Activated CD4-positive, alpha-beta T cell treated with anti-CD3 and anti-CD28 coated beads, Interleukin-2, amount 10 ng/mL, durations not matched to agents 24 days and 14 days (primary cell): ENCODE measurements around the gene CHD6. TPM values are rescaled to one million over a fixed set of nuclear protein-coding genes. Genes with fewer than 3 reads are reported as not detected.

ENCODE experiments used
- DNase-seq: peaks from one replicate; pipeline ENCODE4 v3.0.0; 2022
- H3K27ac Mint-ChIP-seq: one replicate; pipeline ENCODE4 v1.8.0; 2022; ENCODE audit warnings: mild to moderate bottlenecking, mixed read lengths
- H3K27me3 Mint-ChIP-seq: one replicate; pipeline ENCODE4 v1.8.0; 2022; ENCODE audit warnings: mixed read lengths
- H3K36me3 Mint-ChIP-seq: one replicate; pipeline ENCODE4 v1.8.0; 2022; ENCODE audit warnings: low read depth, mild to moderate bottlenecking, mixed read lengths
- H3K4me1 Mint-ChIP-seq: one replicate; pipeline ENCODE4 v1.8.0; 2021; ENCODE audit warnings: mixed read lengths
- H3K4me3 Mint-ChIP-seq: one replicate; pipeline ENCODE4 v1.8.0; 2022; ENCODE audit warnings: mild to moderate bottlenecking, moderate library complexity, mixed read lengths
- H3K9me3 Mint-ChIP-seq: one replicate; pipeline ENCODE4 v1.8.0; 2021; ENCODE audit warnings: mixed read lengths
- intact Hi-C: fragments of 100-400 bp; cut with micrococcal nuclease; formaldehyde crosslinking; loops from one replicate; pipeline ENCODE4 v1.15.1; 2023
- total RNA-seq: library from RNA; stranded (reverse); gene quantifications from 2 replicates; pipeline ENCODE4 v1.2.3, GENCODE V29; 2022

Gene CHD6
- total RNA-seq, 1 donor from 2014 or later: 31.8 TPM

DNA sequence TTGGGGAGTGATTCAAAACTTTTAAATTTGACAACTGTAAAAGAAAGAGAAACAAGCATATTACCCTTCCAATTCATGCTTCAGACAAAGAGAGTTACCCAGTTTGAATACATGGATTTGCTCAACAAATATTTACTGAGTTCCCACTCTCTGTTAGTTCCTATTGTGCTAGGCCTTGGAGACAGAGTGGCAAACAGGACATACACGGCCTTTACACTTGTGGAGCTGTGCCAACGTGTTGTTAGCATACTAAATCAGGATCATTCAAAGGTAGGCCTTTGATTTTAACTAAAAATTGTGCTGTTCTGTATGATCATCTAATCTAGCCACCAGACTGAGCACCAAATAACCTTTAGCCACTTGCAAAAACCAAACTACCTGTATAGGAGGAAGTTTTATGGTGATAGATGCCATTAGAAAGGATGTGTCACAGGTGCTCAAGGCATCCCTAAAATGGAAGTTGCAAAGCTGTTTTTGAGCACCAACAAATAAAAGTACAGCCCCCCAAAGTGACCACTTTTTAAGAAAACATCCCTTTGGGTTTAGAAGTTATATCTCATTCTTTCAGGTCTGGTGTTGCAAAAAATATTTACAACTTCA lies 84.5 kb downstream of the CHD6 start:
- no peaks in the 10 kb centered on the region for H3K4me1 Mint-ChIP-seq
- H3K27ac Mint-ChIP-seq: no peak overlapping the region
- intact Hi-C loops: no loop called here
- no peaks in the 10 kb centered on the region for H3K27me3 Mint-ChIP-seq
- H3K36me3 Mint-ChIP-seq: peaks cover 20% of the 10 kb centered on the region
- no peaks in the 10 kb centered on the region for H3K9me3 Mint-ChIP-seq
- no peak for DNase-seq
- H3K4me3 Mint-ChIP-seq: no peak overlapping the region

DNA sequence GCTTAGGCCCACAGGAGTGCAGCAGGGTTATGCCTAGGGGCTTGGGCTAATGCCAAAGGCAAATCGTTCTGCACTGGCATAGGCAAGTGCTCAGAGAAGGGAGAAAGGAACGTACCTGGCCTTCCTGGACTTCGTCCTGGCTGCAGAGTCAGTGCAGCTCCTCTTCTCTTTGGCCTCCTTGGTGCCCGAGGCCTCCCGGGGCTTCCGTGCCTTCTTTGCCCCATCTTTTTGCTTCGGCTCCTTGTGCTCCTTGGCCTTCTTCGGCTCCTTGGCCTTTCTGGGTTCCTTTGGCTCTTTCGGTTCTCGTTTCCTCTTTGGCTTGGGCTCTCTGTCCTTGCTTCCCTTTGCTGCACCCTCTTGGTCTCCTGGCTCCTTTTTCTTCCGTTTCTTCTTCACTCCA lies 85.2 kb downstream of the CHD6 start:
- H3K27me3 Mint-ChIP-seq: no peaks in the 10 kb centered on the region
- H3K4me1 Mint-ChIP-seq: no peaks in the 10 kb centered on the region
- H3K36me3 Mint-ChIP-seq: peaks cover 20% of the 10 kb centered on the region
- H3K27ac Mint-ChIP-seq: no peak overlapping the region
- no peak for DNase-seq
- no peak overlapping the region for H3K4me3 Mint-ChIP-seq
- no peaks in the 10 kb centered on the region for H3K9me3 Mint-ChIP-seq
- intact Hi-C loops: no loop called here

DNA sequence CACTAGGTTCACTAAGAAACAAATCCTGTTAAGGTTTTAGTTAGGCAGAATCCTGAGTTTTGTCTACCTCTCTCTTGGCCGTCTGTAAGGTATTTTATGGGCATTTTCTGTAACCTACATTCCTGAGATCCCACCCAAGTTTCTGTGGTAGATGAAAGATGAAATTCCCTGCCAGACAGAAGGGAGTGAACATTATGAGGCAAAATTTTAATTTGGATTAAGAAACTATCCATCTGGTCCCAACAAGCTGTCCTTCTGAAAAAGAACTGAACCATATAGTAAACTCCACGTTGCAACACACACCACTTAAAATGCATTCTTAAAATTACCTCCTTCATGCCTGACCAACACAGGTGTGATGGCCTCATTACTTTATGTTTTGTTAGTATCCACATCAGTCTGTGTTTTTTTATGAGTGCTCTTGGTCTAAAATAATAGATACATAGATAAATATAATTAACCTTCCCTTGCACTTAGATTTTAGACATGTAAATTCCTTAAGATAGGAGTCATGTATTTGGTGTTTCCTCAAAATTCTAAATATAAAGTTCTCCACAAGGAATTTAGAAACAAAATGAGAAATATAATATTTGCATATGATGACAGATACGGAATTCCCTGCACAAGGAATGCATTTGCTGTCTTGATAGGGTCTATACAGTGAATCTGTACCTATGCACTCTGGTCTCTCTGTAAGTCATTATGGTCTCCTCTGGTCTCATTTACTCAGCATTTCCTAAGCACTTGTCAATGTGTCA lies 86.5 kb downstream of the CHD6 start:
- H3K4me1 Mint-ChIP-seq: peaks cover 2% of the 10 kb centered on the region
- no peaks in the 10 kb centered on the region for H3K9me3 Mint-ChIP-seq
- no peak overlapping the region for H3K4me3 Mint-ChIP-seq
- intact Hi-C loops: no loop called here
- no peaks in the 10 kb centered on the region for H3K27me3 Mint-ChIP-seq
- no peak for DNase-seq
- peaks cover 13% of the 10 kb centered on the region for H3K36me3 Mint-ChIP-seq
- no peak overlapping the region for H3K27ac Mint-ChIP-seq

DNA sequence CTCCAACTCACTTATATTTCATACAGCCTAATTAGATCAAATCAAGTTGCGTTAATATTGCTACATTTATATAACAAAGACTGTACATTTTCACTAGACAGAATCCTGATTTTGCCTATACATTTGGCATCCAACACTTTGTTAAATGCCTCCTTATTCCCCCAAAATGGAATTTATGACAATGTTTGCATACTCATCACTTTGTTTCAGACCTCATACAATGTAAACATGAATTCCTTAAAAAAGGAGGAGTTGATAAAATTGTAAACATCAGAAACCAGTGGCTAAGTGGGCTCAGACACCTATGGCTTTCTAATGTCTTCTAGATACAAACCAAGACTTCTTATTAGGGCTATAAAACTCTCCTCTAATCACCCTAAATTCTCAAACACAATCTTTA lies 87.3 kb downstream of the CHD6 start:
- Mint-ChIP-seq H3K36me3 (peaks cover 13% of the 10 kb centered on the region), H3K9me3 (no peaks in the 10 kb centered on the region), H3K4me1 (peaks cover 2% of the 10 kb centered on the region), H3K27me3 (no peaks in the 10 kb centered on the region), H3K27ac (no peak overlapping the region), H3K4me3 (no peak overlapping the region)
- DNase-seq: no peak
- intact Hi-C loops: no loop called here

DNA sequence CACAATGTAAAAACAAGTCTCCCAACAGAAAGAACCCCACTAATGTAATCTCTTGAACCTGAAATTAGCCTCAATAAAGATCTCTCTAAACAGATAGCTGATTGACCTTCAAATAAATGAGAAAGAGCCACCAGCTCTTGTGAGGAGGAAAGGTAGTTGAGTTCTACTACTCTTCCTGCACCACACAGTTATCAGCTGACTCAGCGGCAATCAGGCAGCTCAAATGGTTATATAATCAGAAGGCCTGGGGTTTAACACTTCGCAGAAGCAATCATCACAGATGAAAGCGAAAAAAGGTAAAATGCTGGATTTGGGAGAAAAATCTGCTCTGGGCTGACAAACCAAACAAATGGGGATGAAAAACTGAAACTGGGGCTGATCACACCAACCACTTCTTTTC lies 91.8 kb downstream of the CHD6 start:
- no peak overlapping the region for H3K27ac Mint-ChIP-seq
- intact Hi-C loops: no loop called here
- no peaks in the 10 kb centered on the region for H3K27me3 Mint-ChIP-seq
- DNase-seq: no peak
- no peak overlapping the region for H3K4me3 Mint-ChIP-seq
- H3K9me3 Mint-ChIP-seq: no peaks in the 10 kb centered on the region
- peaks cover 4% of the 10 kb centered on the region for H3K4me1 Mint-ChIP-seq
- peaks cover 8% of the 10 kb centered on the region for H3K36me3 Mint-ChIP-seq

DNA sequence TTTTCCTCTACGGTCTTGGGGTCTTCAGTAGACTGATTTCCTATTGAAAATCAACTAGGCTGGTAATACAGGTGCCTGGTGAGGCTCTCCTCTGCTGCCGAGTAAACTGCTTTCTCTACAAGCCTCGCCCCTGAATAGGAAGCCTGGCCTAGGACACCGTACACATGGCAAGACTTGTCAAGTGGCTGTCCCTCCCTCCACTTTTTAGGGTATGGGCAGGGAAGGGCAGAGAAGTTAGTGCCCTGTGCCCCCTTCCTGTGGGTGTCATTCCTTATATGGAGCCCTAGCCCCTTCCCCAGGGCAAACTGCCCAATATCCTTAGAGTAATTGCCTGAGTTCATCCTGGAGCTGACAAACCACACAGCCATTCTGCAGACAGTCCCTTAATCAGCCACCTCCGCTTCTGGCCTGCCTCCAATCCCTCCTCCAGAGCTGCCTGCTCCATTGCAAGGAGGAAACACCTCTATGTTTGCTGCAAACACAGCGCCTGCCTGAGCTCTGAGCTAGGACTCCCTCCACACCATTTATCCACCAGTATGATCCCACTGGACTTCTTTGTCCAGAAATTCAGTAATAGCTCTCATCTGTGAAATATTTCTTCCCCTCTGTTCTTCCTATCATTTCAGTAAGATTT lies 93.1 kb downstream of the CHD6 start:
- Mint-ChIP-seq H3K27ac (no peak overlapping the region), H3K36me3 (peaks cover 7% of the 10 kb centered on the region), H3K9me3 (no peaks in the 10 kb centered on the region), H3K4me1 (peaks cover 4% of the 10 kb centered on the region), H3K27me3 (no peaks in the 10 kb centered on the region), H3K4me3 (no peak overlapping the region)
- no peak for DNase-seq
- intact Hi-C loops: no loop called here

DNA sequence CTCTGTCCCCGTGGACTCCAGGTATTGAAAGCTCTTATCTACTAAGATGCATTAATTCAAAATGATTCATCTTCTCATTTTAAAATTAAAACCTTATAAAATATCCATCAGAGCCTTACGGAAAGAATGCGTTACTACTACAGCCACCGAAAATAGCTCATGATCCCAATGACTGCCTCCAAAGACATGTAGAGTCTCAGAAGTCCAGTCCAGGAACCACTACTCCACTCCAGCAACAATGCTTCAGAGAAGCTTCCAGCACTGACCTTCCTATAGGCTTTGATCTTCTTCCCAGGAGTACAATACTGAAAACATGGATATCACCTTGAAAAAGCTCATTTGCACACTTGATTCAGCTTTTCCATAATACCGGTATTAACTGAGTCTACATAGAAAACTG lies 94.3 kb downstream of the CHD6 start:
- H3K27ac Mint-ChIP-seq: no peak overlapping the region
- H3K9me3 Mint-ChIP-seq: no peaks in the 10 kb centered on the region
- DNase-seq: no peak
- peaks cover 10% of the 10 kb centered on the region for H3K36me3 Mint-ChIP-seq
- H3K4me1 Mint-ChIP-seq: peaks cover 4% of the 10 kb centered on the region
- no peaks in the 10 kb centered on the region for H3K27me3 Mint-ChIP-seq
- intact Hi-C loops: no loop called here
- H3K4me3 Mint-ChIP-seq: no peak overlapping the region

DNA sequence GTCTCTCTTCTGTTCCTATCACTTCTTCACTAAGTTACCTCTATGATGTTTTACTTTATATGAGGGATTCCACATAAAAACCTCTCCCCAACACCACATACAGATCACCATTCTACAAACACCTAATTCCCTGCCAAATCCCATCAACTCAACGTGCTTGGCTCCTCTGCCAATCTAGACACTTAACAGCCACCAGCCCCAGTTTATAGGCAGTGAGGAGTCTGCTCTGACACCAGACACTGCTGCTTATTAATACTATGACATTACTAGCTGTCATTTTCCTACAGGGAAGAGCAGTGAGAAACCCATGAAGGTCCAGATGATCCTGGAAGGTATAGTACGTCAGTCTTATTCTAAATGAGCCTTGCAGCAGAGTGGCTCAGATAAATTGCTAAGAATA lies 104.3 kb downstream of the CHD6 start:
- Mint-ChIP-seq H3K27me3 (no peaks in the 10 kb centered on the region), H3K4me3 (no peak overlapping the region), H3K9me3 (no peaks in the 10 kb centered on the region), H3K36me3 (peaks cover 33% of the 10 kb centered on the region), H3K4me1 (peaks cover 7% of the 10 kb centered on the region), H3K27ac (no peak overlapping the region)
- intact Hi-C loops: loop anchor here (10.0 kb wide), 1 partner anchor 101 kb away; the partner anchor contains the start of gene CHD6
- DNase-seq: no peak

DNA sequence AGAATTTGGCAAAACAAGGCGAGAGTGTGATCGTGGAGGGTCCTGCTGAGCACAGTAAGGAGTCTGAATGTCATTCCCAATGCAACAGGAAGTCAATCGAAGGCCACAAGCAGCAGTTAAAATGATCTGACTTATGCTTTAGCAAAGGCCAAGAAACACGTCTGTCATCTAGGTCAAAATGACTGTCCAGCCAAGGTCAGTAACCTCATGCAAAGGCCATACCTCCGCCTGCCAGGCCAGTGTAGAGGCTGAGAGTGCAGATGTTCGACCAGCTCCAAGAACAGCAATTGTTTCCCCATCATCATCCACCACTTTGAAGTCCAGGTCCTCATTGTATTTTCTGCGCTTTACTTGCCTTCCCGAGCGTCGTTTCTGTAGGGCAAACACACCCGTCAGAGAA lies 105.6 kb downstream of the CHD6 start:
- Mint-ChIP-seq H3K36me3 (peaks cover 34% of the 10 kb centered on the region), H3K27me3 (no peaks in the 10 kb centered on the region), H3K4me1 (peaks cover 14% of the 10 kb centered on the region), H3K9me3 (no peaks in the 10 kb centered on the region), H3K27ac (no peak overlapping the region), H3K4me3 (no peak overlapping the region)
- intact Hi-C loops: loop anchor here (10.0 kb wide), 1 partner anchor 102 kb away; the partner anchor contains the start of gene CHD6
- no peak for DNase-seq

DNA sequence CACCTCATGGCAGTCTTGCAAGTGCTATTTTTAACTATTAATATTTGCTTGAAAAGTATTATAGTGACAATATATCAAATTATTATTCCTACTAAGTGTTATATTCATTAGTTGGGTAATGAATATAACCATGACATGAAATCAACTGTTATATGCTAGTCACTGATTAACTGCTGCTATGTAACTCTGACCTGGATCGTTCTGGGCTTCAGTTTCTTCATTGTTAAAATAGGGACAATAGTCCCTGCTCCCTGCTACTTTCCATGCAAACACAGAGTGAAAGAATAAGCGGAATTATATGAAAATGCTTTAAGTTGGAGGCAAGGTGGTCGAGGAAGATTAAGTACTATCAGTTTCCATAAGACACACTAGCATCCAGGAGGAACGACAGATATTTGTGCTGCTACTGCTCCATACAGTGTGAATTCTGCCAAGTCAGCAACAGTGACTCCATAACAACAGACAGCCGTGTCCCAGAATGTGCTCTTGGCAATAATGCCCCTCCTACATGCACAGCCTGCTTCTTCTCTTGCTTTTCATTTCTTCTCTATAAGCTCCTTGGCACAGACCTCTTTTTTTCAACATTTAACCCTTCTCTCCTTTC lies 107.2 kb downstream of the CHD6 start:
- no peak for DNase-seq
- Mint-ChIP-seq H3K27ac (no peak overlapping the region), H3K27me3 (no peaks in the 10 kb centered on the region), H3K9me3 (peaks cover 7% of the 10 kb centered on the region), H3K36me3 (peaks cover 36% of the 10 kb centered on the region), H3K4me3 (no peak overlapping the region), H3K4me1 (peaks cover 16% of the 10 kb centered on the region)
- intact Hi-C loops: loop anchor here (10.0 kb wide), 1 partner anchor 104 kb away; the partner anchor contains the start of gene CHD6

DNA sequence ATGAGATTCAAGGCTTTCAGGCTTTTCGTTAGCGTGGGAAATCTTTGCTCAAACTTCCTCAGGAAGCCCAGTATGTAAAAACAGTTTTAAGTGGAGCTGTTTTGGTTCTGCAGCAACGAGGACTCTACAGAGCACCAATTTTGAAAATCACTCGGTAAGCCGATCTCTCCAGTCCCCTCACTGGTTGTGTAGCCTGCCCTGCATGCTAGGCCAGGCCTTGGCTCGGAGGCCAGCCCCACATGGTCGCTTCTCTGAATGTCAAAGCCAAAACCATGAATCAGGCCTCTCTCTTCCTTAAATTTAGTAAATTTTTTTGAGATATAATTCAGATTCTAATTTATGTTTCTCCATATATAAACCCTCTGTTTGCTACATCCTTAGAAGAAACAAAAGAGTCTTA lies 108.0 kb downstream of the CHD6 start:
- no peaks in the 10 kb centered on the region for H3K27me3 Mint-ChIP-seq
- intact Hi-C loops: loop anchor here (10.0 kb wide), 1 partner anchor 105 kb away; the partner anchor contains the start of gene CHD6
- peaks cover 10% of the 10 kb centered on the region for H3K9me3 Mint-ChIP-seq
- no peak for DNase-seq
- H3K36me3 Mint-ChIP-seq: peaks cover 41% of the 10 kb centered on the region
- no peak overlapping the region for H3K4me3 Mint-ChIP-seq
- no peak overlapping the region for H3K27ac Mint-ChIP-seq
- peaks cover 20% of the 10 kb centered on the region for H3K4me1 Mint-ChIP-seq

DNA sequence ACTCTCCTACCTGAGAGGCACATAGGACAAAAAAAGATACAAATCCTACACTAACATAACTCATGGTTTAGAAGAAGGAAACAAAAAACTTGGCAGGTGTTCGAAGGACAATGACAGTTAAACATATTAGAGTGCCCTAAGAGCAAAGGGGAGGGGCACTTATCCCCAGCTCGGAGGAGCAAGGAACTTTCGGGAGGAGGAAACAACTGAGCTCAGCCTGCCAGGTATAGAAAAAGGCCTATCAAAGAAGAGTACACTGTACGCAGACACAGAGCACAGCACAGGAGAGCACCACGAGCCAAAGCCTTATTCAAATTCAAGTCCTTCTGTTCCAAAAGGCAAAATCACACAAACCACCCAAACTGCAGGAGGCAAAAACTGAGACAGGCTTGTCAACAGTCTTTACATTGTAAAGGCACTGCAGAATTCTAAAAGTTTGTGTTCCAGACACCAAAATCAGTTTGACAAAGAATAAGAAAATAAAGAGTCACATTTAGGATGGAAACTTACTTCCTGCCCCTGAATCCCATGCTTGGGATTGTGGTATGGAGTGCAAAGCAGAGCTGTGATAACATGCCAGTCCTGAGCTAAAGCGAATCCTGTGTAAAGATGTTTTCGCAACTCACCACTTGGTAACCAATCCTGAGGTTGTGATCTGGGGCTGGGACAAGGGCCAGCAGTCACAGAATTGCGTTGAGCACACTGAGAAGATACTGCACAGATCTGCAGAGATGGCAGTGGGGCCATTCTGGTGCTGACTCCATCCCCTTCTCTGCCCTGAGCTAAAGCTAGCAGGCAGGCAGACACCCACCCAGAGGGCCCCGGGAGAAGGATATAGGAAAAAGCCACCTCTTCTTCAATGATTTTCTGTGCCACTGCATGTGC lies 108.6 kb downstream of the CHD6 start:
- Mint-ChIP-seq H3K9me3 (peaks cover 10% of the 10 kb centered on the region), H3K4me3 (no peak overlapping the region), H3K27me3 (no peaks in the 10 kb centered on the region), H3K4me1 (peaks cover 22% of the 10 kb centered on the region), H3K36me3 (peaks cover 42% of the 10 kb centered on the region), H3K27ac (peak overlapping the region; percentile 19)
- intact Hi-C loops: loop anchor here (10.0 kb wide), 1 partner anchor 105 kb away; the partner anchor contains the start of gene CHD6
- DNase-seq: no peak

DNA sequence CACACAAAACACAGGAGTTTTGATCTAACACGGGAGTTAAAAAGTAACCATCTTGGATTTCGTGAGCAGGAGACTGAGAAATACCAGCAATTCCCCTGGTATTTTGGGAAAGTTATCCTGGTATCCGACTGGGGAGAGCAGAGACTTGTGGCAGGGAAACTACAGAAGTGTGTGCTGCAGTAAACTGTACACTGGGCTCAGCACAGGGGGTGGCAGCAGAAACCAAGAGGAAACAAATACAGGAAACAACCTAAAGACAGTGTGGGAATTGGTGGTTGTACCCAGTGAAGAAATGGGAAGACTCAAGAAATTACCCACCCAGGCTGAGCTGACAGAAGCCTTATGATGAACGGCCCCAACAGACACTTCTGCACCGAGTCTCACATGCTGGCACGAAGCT lies 109.8 kb downstream of the CHD6 start:
- peaks cover 21% of the 10 kb centered on the region for H3K4me1 Mint-ChIP-seq
- peaks cover 38% of the 10 kb centered on the region for H3K36me3 Mint-ChIP-seq
- intact Hi-C loops: no loop called here
- peaks cover 10% of the 10 kb centered on the region for H3K9me3 Mint-ChIP-seq
- no peak for DNase-seq
- H3K4me3 Mint-ChIP-seq: no peak overlapping the region
- no peaks in the 10 kb centered on the region for H3K27me3 Mint-ChIP-seq
- no peak overlapping the region for H3K27ac Mint-ChIP-seq
